HG03575 (cell line): ENCODE measurements around the gene OSBPL2.

Source experiments
- ATAC-seq: cut with Tn5 transposase; IDR thresholded peaks from one replicate; pipeline ENCODE4 v1.9.1; 2021; ENCODE audit not compliant: unreplicated experiment, insufficient number of reproducible peaks, low FRiP score; ENCODE audit errors: extremely low read depth

Gene OSBPL2

DNA sequence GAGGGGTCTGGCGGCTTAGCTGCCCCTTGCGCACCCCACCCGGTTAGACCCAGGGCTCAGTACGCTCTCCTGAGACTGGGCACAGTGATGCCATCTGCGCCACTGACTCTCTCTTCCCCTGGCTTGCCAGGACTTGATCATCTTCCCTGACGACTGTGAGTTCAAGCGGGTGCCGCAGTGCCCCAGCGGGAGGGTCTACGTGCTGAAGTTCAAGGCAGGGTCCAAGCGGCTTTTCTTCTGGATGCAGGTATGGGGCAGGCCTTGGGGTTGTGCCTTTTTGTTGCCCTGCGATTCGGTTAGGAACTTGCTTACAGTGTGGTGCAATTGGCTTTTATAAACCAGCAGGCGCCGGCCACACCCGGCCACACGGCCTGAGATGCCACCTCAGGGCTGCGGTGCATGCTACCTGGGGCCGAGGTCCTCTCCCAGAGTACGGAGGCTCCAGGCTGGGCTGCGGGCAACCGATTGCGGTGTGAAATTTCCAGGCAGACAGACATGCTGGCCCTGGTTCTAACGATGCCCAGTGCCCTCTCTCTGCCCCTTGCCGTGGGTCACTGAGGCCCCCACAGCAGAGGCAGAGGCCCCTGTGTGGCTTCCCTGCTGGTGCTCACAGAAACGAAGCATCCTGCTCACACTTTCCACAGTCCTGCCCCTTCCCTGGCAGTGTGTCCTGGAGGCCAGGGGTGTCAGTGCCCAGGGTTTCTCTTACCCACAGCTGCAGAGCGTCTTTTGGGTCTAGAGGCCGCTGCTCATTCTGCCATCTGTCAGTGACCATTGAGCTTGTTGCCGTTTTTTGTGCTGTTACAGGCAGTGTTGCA, 66.2 kb downstream of the OSBPL2 start:
- ATAC-seq: no peak

DNA sequence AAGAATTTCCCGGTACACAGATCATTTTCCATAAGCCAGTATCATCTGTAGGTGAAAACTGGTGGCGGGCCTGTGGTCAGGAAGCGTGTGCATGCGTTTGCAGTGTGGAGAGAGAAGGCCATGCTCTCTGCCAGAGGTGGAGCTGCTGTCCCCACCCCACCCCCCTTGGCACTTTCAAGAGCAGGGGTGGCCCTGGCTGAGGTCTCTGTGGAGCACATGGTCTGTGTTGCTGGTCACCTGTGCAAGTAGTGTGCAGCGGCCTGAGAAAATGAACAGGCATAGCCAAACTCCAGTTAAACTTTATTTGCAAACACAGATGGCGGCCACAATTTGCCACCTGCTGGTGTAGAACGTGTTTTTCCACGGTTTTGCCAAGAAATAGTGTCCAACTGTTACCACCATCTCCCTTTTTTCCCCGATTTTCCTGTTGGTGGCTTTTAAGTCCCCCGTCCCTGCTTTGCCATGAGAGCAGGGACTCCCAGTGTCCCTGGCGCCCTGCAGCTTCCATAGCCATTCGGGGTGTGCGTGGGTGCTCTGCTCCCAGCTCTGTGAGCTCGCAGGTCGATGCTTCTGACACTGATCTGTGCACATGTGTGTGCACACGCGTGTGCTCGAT, 66.9 kb downstream of the OSBPL2 start:
- no peak for ATAC-seq

DNA sequence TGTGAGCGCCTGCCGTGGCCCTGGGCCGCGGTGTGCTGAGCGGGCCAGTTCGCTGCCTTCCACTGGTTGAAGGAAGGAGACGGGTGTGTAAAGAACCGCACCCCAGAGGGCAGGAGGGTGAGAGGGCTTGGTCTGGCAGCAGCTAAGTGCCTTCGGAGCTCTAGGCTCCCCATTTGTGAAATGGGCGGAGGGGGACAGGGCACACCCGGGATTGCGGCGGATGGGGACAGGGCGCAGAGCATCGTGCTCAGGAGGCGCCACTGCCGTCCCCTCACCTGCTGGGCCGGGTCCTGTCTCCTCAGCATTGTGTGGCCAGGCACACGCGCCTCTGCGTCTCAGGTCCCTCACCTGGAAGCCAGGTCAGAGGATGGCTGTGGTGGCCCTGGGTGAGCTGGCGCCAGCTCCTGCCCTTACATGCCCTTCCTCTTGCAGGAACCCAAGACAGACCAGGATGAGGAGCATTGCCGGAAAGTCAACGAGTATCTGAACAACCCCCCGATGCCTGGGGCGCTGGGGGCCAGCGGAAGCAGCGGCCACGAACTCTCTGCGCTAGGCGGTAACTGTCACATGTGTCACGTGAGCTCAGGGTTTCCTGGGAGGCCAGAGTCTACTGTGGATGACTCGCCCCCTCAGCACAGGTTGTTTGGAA, 67.6 kb downstream of the OSBPL2 start:
- no peak for ATAC-seq

DNA sequence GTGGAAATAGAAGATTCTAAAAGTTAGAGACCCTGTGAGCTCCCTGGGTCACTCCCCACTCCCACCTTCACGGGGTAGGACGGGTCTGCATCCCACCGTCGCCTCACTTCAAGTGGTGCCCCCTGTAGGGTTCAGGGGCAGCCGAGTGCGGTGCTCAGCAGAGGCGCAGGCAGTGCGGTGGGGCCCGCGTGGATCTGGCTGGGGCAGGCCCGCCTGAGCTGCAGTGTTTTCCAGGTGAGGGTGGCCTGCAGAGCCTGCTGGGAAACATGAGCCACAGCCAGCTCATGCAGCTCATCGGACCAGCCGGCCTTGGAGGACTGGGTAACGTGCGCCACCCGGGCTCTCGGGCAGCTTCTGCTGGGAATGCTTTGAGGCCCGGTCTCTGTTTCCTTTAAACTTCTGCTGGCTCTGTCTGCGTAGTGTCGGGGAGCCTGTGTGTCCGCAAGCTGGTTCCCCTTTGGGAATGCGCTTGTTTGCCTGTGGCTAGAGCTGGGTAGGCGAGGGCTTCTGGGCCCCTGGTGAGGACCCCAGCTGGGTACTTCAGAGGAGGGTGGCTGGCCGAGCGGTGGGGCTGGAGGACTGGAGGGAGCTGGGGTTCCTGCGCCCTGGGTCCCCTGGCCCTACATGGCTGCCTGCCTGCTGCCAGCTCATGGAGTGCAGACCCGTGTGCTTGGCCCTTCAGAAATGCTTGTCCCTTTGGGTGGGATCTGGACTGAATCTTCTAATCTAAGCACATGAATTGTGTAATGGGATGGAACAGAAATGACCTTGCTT, 68.3 kb downstream of the OSBPL2 start:
- ATAC-seq: no peak

DNA sequence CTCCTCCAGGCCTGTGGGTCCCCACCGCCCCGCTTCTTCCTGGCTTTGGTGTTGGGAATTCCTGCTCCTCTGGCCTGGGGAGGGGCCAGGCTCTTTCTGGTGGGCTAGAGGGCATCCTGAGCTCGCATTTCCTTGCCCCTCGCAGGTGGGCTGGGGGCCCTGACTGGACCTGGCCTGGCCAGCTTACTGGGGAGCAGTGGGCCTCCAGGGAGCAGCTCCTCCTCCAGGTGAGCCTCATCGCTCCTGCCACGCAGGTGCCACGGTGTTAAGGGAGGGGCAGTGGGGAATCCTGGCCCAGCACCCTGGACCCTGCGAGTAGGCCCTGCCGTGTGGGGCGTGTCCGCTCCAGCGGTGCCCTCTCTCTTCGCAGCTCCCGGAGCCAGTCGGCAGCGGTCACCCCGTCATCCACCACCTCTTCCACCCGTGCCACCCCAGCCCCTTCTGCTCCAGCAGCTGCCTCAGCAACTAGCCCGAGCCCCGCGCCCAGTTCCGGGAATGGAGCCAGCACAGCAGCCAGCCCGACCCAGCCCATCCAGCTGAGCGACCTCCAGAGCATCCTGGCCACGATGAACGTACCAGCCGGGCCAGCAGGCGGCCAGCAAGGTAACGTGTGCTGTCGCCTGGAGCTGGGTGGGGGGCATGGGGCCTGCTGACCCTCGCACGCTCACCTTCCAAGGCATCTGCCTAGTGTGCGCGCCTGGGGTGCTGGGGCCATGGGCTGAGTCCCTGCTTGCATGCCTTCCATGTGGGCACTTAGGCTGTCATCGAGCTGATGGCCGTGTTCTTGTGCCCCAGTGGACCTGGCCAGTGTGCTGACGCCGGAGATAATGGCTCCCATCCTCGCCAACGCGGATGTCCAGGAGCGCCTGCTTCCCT, 69.1 kb downstream of the OSBPL2 start:
- ATAC-seq: no peak

DNA sequence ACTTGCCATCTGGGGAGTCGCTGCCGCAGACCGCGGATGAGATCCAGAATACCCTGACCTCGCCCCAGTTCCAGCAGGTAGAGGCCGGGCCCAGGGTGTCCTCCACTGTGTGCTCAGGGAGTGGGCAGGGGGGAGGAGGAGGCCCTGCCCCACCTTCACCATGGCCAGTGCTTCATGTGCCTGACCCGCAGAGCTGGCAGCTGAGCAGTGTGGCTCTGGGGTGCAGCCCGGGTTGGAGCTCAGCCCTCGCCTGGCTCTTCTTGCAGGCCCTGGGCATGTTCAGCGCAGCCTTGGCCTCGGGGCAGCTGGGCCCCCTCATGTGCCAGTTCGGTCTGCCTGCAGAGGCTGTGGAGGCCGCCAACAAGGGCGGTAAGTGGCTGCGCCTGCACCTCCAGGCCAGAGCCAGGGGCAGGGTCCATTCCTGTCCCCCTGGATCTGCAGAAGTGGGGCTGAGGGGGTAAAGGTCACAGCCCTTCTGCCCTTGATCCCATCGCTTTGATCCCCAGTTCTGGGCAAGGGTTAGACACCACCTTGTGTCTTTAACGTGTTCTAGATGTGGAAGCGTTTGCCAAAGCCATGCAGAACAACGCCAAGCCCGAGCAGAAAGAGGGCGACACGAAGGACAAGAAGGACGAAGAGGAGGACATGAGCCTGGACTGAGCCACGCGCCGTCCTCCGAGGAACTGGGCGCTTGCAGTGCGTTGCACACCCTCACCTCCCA, 69.9 kb downstream of the OSBPL2 start:
- no peak for ATAC-seq

DNA sequence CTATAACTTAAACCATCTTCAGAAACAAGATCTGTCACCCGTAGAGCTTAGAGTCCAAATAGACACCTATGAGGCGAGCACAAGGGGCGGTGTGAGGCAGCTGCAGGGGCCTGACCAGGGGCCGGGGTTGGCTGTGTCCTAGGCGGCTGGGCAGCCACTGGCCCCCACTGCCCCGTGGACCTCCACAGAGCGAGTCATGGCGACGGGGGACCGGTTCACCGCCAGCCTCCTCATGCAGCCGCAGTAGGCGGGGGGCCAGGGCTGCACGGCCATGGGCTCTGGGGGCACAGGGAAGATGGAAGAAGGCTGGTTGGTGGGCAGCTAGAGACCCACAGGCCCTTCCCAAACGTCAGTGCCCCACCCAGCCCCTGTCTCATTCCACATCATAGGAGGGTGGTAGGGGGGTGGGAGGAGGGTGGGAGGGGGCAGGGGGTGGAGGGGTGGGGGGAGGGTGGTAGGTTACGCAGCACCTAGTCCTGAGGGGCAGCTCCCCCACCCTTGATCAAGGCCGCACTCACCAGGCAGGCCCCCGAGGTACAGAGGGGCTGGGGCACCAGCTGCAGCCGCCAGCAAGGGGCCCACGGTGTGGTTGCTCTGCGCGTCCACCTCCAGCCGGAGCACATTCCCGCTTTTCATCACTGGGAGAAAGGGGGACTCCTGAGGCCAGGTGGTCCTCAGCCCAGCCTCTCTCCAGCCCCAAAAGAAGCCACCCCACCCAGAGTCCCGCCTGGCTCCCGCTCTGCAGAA, 71.0 kb downstream of the OSBPL2 start:
- ATAC-seq: no peak

DNA sequence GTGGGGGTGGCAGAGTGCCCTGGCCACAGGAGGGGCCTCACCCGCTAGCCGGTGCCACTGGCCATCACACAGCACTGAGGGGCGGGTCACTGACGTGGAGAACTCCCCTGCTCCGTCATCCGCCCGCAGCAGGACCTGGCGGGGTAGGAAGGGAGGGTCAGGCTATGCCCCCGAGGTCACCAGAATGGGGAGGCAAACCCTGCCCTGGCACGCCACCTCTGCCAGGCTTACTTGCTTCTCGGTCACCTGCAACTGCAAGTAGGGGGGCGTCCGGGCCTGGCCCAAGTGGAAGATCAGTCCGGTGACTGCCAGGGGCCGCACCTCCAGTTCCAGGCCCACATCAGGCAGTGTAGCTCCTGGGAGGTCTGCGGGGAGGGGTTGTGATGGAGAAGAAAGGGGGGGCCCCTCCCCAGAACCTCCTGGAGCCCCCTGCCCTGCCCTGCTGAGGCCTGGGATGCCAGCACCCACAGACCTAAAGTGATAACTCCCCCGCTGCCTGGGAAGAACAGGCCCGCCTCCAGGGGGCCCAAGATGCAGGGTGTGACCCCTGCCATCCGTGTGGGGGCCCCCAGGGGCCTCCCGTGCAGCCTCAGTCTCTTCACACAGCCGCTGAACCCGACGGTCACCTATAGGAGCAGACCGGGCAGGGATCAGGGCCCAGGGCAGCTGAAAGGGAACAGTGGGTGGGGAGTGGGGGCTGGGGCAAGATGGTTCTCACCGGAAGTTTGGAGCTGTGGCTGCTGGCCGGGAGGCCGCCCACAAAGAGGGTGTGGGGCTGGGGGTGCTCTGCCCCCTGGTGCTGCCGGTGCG, 71.8 kb downstream of the OSBPL2 start:
- no peak for ATAC-seq

DNA sequence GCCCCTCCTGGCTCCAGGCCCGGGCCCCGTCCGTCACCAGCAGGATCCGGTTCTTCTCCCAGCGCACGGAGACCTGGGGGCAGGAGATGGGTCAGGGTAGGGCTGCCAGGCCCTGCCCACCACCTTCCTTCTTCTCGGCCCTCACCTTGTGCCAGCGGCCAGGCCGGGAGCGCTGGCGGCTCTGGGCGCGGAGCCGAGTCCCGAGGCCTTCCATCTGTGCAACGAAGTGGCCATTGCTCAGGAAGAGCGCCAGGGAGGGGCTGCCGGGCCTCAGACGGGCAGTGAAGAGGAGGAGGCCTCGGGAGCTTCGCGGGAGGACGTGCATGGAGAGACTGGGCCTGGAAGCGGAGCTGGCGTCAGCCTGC, 72.4 kb downstream of the OSBPL2 start:
- no peak for ATAC-seq

DNA sequence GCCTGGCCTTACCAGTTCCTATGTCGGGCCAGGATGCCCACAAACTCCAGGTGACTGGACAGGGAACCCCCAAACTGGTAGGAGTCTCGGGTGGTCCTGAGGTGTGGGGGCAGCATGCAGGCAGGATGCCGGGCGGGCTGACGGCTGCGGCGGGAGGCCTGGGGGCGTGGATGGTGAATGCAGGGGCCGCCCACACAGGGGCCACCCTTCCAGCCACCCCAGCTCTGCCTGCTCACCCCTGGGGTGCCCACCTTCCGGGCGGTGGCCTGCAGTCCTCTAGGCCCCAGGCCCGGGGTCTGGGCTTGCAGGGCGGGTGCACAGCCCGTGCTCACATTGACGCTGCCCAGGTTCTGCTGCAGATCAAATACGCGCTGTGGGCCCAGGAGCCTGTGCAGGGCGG, 72.8 kb downstream of the OSBPL2 start:
- ATAC-seq: no peak

DNA sequence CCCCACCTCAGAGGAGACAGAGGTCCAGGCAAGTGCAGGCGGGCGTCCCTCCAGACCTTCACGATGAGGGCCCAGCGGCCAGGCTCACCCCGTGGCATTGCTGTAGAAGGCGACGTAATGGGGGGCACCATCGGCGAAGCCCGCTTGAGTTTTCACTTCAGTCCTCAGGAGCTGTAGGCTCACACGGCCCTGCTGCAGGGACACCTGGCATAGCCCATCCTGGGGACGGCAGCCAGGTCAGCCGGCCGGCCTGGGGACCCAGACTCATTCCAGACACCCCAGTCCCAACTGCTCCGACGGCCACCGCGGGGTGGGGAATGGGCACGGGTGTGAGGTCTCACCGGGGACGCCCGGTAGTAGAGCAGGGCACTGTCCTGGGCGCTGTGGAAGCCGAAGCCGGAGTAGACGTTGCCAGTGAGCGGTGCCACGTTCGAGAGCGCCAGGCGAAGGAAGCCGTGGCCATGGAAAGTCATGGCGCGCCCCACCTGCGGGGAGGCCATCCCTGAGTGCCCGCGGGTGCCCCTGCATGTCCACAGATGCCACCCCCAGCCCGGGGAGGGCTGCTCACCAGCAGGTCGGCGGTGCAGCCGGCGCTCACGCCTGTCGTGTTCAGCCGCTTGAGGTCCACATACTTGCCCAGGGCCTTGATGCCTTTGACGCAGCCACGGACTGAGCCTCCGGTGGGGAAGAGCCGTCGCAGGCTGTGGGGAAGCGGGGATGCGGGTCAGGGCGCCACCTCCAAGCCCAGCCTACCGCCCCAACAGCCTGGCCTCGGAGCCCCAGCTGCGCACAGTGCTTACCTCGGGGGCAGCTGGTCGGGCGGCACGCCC, 73.7 kb downstream of the OSBPL2 start:
- ATAC-seq: no peak

DNA sequence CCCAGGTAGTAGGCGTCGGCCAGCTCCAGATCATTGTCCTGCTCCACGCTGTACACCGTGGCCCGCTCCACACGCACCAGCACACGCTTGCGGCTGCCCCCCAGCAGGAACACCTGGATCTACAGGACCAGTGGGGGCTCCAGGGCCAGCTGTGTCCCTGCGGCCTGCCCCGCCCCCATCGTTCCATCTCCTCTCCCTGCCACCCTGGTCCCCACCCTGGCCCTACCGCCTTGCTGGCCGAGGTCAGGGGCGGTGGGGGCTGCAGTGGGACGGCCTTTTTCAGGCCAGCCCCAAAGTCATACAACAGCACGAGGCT, 74.3 kb downstream of the OSBPL2 start:
- ATAC-seq: no peak

DNA sequence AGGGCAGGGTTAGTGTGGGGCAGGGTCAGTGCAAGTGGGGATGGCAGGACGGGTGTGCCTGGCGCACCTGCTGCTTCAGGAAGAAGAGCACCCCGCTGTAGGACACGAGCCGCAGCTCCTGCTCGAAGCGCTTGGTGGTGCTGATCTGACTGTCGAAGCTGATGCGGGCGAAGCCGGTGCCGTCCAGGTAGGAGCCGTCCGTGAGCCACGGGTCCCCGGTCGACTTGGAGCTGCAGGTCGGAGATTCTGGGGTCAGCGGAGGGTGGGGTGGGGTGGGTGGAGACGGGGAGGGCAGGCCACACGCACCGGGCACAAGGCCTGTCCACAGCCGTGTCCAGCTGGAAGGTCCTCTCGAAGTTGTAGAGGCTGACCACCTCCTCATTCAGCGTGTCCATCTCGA, 74.7 kb downstream of the OSBPL2 start:
- no peak for ATAC-seq

DNA sequence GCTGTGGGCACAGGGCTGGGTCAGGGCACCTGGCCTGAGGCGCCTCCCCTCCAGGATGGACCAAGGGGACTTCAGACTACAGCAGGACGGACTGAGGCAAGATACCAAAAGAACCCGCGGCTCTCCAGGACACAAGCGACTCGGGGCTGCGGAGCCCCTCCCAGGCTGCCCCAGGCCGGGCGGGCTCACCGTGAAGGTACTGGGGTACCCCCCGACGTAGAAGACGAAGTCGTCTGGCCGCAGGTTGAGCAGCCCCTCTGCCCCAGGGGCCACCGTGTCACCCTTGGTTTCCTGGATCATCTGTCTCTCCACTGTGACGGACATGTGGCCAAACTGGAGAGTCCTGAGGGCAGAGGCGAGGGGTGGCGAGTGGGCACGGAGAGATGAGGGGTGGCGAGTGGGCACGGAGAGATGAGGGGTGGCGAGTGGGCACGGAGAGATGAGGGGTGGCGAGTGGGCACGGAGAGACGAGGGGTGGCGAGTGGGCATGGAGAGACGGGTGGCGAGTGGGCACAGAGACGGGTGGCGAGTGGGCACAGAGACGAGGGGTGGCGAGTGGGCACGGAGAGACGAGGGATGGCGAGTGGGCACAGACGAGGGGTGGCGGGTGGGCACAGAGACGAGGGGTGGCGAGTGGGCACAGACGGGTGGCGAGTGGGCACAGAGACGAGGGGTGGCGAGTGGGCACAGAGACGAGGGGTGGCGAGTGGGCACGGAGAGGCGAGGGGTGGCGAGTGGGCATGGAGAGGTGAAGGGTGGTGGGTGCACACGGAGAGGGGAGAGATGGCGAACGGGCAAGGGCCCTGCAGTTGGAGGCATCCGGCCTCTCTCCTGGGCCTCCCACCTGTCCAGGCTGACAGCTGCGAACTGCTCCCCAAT, 75.4 kb downstream of the OSBPL2 start:
- no peak for ATAC-seq

DNA sequence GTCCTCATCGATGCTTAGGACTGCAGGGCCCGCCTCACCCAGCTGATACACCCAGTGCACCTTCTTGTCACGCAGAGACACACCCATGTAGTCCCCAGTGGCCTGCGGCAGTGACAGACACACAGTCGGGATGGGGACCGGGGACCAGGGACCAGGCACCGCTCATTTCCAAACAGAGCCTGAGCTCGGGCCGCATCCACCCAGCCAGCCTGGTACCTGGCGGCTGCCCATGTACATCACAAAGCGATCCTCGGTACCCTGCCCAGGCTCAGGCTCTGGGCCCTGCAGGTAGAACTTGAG, 76.0 kb downstream of the OSBPL2 start:
- no peak for ATAC-seq
